ENCODE data around the gene SDE2. TPM values are rescaled to one million over a fixed set of nuclear protein-coding genes. Genes with fewer than 3 reads are reported as not detected.

The SDE2 gene
- total and polyA plus RNA-seq, 2 of the 8 experiments (the other 6 are each of a cell fraction or from before 2014, with no cell fraction given), result 8.5 to 16.7 TPM

DNA sequence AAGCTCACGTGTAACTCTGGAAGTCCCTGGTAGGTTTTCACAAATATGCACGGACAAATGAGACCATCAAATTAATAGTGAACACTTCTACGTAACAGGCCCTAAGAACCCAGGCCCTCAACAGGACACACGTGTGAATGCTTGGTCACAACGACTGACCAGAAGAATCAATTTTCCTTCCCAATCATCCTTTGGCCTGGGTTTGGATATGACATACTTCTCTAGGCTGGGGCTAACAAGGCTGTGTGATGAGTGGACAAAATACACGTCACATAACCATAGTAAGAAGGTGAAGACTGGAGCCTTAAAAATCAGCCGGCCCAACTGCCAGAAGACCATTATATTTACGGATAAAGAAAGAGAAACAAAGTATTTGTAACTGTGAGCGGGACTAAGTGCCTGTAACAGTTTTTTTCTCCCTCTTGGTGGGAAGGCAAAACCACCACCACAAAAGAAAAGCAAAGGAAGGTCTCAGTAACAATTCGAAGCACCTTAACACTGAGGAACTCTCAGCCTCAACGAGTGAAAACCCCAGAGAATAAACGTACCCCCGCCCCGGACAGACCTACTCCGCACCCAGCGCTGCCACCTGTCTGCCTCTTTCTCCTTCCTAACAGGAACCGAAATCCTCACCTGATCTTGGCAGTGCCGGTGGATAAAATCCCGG lies 450 bp downstream of the SDE2 start:
- peaks cover 4% of the 10 kb centered on the region for H3K23me2 ChIP-seq (ENCODE audit: low read depth, low read length)
- peaks cover 0 to 4% of the 10 kb centered on the region in 2 experiments for H4K20me1 ChIP-seq (replicated peaks in 1 of 2; ENCODE audit: control insufficient read depth in 1 of 2, insufficient read depth in 2 of 2, low read length in 2 of 2)
- ChIA-PET POLR2A (ENCODE audit: partially characterized antibody) (interaction anchor here (0.6 to 2.8 kb wide), 30 partner anchors 8 to 601 kb away, joined by 3 to 43 read pairs (median 4); partner anchors contain the start of genes ENAH, H3-3A, LEFTY1 and LIN9), CTCF (ENCODE audit: partially characterized antibody) (interaction anchor here (0.7 to 3.7 kb wide), 3 partner anchors 12 to 66 kb away, joined by 3 to 32 read pairs (median 4); no protein-coding TSS in a partner anchor)
- DNase-seq (ENCODE audit: low read depth in 1 of 2, low spot score in 2 of 2) (no peak), FAIRE-seq (no peak)
- no peak overlapping the region for H2BK20ac ChIP-seq (ENCODE audit: low read length)
- H2BK5ac ChIP-seq (ENCODE audit: low read depth, low read length), result peak overlapping the region; percentile 62
- H3K27me3 ChIP-seq (replicated peaks in 1 of 4; ENCODE audit: control insufficient read depth in 3 of 4, extremely low read depth in 1 of 4, insufficient read depth in 3 of 4, low read length in 3 of 4), result no peaks in the 10 kb centered on the region
- H3K36me3 ChIP-seq (ENCODE audit: control insufficient read depth in 2 of 4, insufficient read depth in 4 of 4, low read length in 3 of 4), result peaks cover 0 to 12% (median 4%) of the 10 kb centered on the region in 4 experiments; a peak in 2 of 8 replicates
- H3K18ac ChIP-seq (ENCODE audit: extremely low read depth, low read length), result peak overlapping the region; percentile 86; the same call in 1 of the 2 replicates
- H2BK120ac ChIP-seq (replicated peaks; ENCODE audit: low read depth, low read length), result no peak overlapping the region
- H2BK12ac ChIP-seq (ENCODE audit: low read depth, low read length), result no peak overlapping the region
- H3K79me1 ChIP-seq (ENCODE audit: low read depth, low read length), result peaks cover 4% of the 10 kb centered on the region; the same call in 1 of the 2 replicates
- H3K79me2 ChIP-seq (ENCODE audit: control insufficient read depth in 1 of 2, insufficient read depth in 2 of 2, low read length in 2 of 2), result peaks cover 18 to 49% of the 10 kb centered on the region in 2 experiments
- no peak overlapping the region for H3K4ac ChIP-seq (replicated peaks; ENCODE audit: insufficient read length, low read depth, low read length)
- H2AK5ac ChIP-seq (ENCODE audit: low read depth, low read length), result no peak overlapping the region
- WGBS, 2 experiments (ENCODE audit: extremely low coverage in 1 of 2, insufficient coverage in 1 of 2, insufficient read length in 1 of 2, insufficient replicate concordance in 2 of 2, low coverage in 1 of 2, low lambda C conversion rate in 2 of 2, missing lambda C conversion rate in 1 of 2), result 4% methylated on average over 19 of the region's 19 CpGs; no CpG with 5 or more reads in 1 of the 2 experiments
- H3K56ac ChIP-seq (replicated peaks; ENCODE audit: insufficient read length, low read depth, low read length), result no peak overlapping the region
- peak overlapping the region; percentile 39 for H4K5ac ChIP-seq (ENCODE audit: insufficient read length, low read depth, low read length)
- H3K4me3 ChIP-seq (ENCODE audit: extremely low read depth in 1 of 4, insufficient read depth in 2 of 4, low read depth in 3 of 4, low read length in 4 of 4), result peak overlapping the region; percentile 90 to 99 (median 96)
- H3K23ac ChIP-seq (ENCODE audit: insufficient read length), result no peak overlapping the region
- no peak overlapping the region for H2AFZ ChIP-seq (ENCODE audit: low read length)
- H3K27ac ChIP-seq (ENCODE audit: low read depth, low read length), result peak overlapping the region; percentile 54; the same call in 1 of the 2 replicates
- H3K9me3 ChIP-seq (ENCODE audit: insufficient read depth in 2 of 2, low read depth in 1 of 2, low read length in 1 of 2), result no peaks in the 10 kb centered on the region
- H2BK15ac ChIP-seq (ENCODE audit: low read length), result no peak overlapping the region
- peak overlapping the region; percentile 81 to 85 for H3K4me2 ChIP-seq (ENCODE audit: insufficient read depth in 1 of 2, low read depth in 2 of 2, low read length in 2 of 2)
- H3K14ac ChIP-seq (ENCODE audit: insufficient read length), result no peak overlapping the region
- H4K91ac ChIP-seq (replicated peaks; ENCODE audit: insufficient read length, low read length), result no peak overlapping the region
- H3K9ac ChIP-seq (replicated peaks in 1 of 4; ENCODE audit: extremely low read depth in 1 of 4, low read depth in 3 of 4, low read length in 3 of 4), result peak overlapping the region; percentile 76 to 96 (median 86)
- peaks cover 7 to 16% (median 13%) of the 10 kb centered on the region in 4 experiments for H3K4me1 ChIP-seq (replicated peaks in 1 of 4; ENCODE audit: control insufficient read depth in 3 of 4, insufficient read depth in 4 of 4, low read length in 3 of 4)
- peak overlapping the region; percentile 98; the same call in 1 of the 2 replicates for H4K8ac ChIP-seq (ENCODE audit: extremely low read depth, insufficient read depth, low read length)
- TF ChIP-seq CTBP2 (IDR thresholded peaks at IDR 0.05; ENCODE audit: borderline replicate concordance, insufficient read depth, insufficient read length, low read length) (no peak), HDAC2 (IDR thresholded peaks at IDR 0.05; ENCODE audit: borderline replicate concordance in 1 of 2, low read depth in 2 of 2, low read length in 2 of 2) (0 out of 4 replicates have a peak, but pooled peaks of 1 of the 2 experiments have one; percentile 92)

Measured in H1 (cell line).